Large intestine (tissue), 3 donors: ENCODE measurements around the gene BCAR1. TPM values are rescaled to one million over a fixed set of nuclear protein-coding genes. Genes with fewer than 3 reads are reported as not detected.
"Not testable (repeated sequence)": the region's sequence is repeated elsewhere in the genome, so short reads cannot be mapped to it uniquely, and the experiment has no call there.

Experiments
- DNase-seq, 2 donors: peaks; one replicate each; pipeline versions ENCODE4 v3.0.0 to v3.0.0-alpha.2; 2013
- H3K27ac ChIP-seq: one replicate; pipeline ENCODE4 v1.5.1; 2013; ENCODE audit warnings: low read length
- H3K27me3 ChIP-seq: 2 replicates; pipeline ENCODE4 v1.6.1; 2013; ENCODE audit warnings: low read length; ENCODE audit not compliant: control insufficient read depth, insufficient read depth
- H3K36me3 ChIP-seq: 2 replicates; pipeline ENCODE4 v1.6.1; 2013; ENCODE audit warnings: low read length; ENCODE audit not compliant: control insufficient read depth, insufficient read depth
- H3K4me1 ChIP-seq: one replicate; pipeline ENCODE4 v1.6.1; 2013; ENCODE audit warnings: low read length; ENCODE audit not compliant: control insufficient read depth, insufficient read depth
- H3K4me3 ChIP-seq: one replicate; pipeline ENCODE4 v1.5.1; 2013; ENCODE audit warnings: low read length
- H3K9me3 ChIP-seq: one replicate; pipeline ENCODE4 v1.6.1; 2013; ENCODE audit warnings: mild to moderate bottlenecking, low read depth, low read length, moderate library complexity; ENCODE audit not compliant: control insufficient read depth
- WGBS: methylation state at CpG from one replicate; pipeline ENCODE4 v1.1.5; 2013; ENCODE audit warnings: low lambda C conversion rate; ENCODE audit not compliant: insufficient coverage; 5-methylcytosine and 5-hydroxymethylcytosine counted together
- polyA plus RNA-seq: library from polyadenylated mRNA; unstranded; fragments of 120-200 nt; gene quantifications from one replicate; pipeline ENCODE4 v1.2.1, GENCODE V29; 2013

Gene BCAR1
- polyA plus RNA-seq, 1 donor: 58.6 TPM

DNA sequence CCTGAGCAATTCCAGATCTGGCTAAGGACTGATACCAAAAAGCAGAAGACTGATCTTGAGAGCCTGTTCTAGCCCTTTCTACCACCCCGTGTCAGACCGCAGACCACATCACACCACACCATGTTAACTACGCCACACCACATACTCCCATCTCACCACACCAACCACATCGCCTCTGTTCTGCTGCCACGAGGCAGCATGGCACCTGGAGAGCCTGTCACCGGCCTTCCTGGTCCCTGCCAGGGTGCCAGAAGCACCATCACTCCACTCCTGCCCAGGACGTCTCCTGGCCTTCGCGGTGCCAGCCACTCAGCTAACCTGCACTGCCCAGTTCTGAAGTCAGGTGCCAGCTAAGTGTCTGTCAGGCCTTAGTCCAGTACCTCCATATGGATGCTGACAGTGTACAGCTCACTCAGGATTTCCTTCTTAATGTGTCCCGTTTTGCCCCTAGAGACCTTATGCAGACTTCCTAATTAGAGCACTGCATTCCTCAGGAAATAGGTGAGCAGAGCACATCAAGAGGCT lies 37.2 kb upstream of the BCAR1 start:
- no peak for DNase-seq
- Histone ChIP-seq H3K27me3 (no peaks in the 10 kb centered on the region), H3K36me3 (peaks cover 42% of the 10 kb centered on the region), H3K27ac (no peak overlapping the region), H3K9me3 (no peaks in the 10 kb centered on the region), H3K4me1 (no peaks in the 10 kb centered on the region), H3K4me3 (no peak overlapping the region)
- WGBS: no CpG with 5 or more reads among the region's 10 CpGs

DNA sequence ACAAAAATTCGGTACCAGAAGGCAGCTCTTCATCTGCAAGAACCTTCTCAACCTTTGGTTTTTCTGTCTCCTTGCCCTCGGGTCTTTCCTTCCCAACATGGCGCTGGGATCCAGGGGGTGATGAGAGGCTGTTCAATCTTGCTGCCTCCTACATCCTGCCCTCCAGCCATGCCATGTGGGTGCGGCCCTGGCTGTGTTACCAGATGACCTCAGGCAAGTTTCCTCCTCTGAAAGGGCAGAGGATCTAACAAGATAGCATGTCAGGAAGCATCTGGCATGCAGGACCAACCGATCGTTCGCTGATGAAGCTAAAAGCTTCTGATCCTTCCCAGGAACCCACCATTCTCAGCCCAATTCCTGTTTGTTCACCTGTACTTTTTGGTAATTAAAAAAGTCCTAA lies 36.8 kb upstream of the BCAR1 start:
- H3K36me3 ChIP-seq: peaks cover 38% of the 10 kb centered on the region
- H3K27ac ChIP-seq: no peak overlapping the region
- H3K4me3 ChIP-seq: no peak overlapping the region

DNA sequence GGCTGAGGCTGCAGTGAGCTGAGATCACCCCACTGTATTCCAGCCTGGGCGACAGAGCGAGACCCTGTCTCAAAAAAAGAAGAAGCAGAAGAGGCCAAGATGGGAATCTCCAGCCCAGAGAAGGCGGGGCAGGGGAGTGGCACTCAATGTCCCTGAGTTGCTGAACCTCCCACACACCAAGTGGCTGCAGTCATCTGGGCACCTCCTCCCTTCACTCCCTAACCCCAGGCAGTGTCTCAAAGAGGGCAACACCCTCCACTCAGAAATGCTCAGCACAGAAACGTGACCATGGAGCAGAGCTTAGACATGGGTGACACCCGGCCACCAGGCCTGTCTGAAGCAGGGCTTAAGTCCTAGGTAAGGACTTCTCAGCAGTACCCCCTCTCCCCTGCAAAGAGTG lies 36.3 kb upstream of the BCAR1 start:
- peaks cover 34% of the 10 kb centered on the region for H3K36me3 ChIP-seq

More for the DNA sequence above, 36.8 kb upstream of the BCAR1 start:
- H3K4me1 ChIP-seq: no peaks in the 10 kb centered on the region
- no CpG with 5 or more reads among the region's 7 CpGs for WGBS
- no peaks in the 10 kb centered on the region for H3K27me3 ChIP-seq
- H3K9me3 ChIP-seq: no peaks in the 10 kb centered on the region
- DNase-seq: no peak

DNA sequence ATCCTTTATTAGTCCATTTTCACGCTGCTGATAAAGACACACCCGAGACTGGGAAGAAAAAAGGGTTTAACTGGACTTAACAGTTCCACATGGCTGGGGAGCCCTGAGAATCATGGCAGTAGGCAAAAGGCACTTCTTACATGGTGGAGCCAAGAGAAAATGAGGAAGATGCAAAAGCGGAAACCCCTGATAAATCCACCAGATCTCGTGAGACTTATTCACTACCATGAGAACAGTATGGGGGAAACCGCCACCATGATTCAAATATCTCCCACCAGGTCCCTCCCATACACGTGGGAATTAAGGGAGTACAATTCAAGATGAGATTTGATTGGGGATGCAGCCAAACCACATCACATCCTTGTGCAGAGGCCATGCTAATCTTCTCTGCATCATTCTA lies 35.0 kb upstream of the BCAR1 start:
- Histone ChIP-seq H3K4me3 (no peak overlapping the region), H3K36me3 (peaks cover 21% of the 10 kb centered on the region), H3K27ac (no peak overlapping the region), H3K27me3 (no peaks in the 10 kb centered on the region), H3K9me3 (no peaks in the 10 kb centered on the region), H3K4me1 (no peaks in the 10 kb centered on the region)
- no peak for DNase-seq
- WGBS: 100% methylated on average over 2 of the region's 6 CpGs

More for the DNA sequence above, 36.3 kb upstream of the BCAR1 start:
- no CpG with 5 or more reads among the region's 5 CpGs for WGBS
- DNase-seq: no peak
- no peak overlapping the region for H3K4me3 ChIP-seq
- no peak overlapping the region for H3K27ac ChIP-seq
- no peaks in the 10 kb centered on the region for H3K27me3 ChIP-seq
- no peaks in the 10 kb centered on the region for H3K4me1 ChIP-seq
- H3K9me3 ChIP-seq: no peaks in the 10 kb centered on the region

DNA sequence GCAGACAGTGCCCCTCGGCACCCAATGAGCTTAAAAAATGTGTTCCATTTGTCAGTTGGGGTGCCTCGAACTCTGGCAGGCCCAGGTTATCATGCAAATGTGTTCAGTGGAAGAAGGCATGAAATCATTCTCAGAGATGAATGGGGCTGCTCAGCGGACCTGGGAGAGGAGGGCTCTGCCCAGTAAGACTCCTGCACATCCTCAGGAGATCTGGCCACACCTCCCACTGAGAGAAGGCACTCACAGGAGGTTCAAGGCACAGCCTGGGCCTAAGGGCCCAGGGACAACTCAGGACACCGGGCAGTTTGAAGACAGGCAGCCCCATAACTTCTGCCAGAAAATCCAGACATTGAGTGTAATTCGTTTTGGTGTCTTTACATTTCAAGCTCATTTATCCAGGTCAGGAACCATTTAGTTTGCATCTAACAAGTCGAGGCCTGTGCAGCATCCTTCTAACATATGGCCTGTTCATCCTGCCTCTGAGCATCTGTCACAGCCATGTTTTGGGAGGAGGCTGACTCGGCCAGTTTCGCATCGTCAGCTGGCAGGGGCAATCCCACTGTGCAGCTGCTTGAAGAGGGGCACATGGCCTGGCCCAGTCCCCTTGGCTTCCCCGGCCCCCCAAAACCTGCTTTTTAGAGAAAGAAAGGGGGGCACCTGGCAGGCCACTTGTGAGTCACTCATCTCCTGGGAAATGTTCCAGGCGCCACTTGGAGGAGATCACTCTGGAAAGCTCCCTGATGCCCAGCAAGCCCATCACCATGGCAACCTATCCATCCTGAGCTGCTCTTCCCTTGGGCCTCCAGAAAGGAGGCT lies 31.2 kb upstream of the BCAR1 start:
- H3K4me3 ChIP-seq: no peak overlapping the region
- H3K4me1 ChIP-seq: no peaks in the 10 kb centered on the region
- H3K9me3 ChIP-seq: no peaks in the 10 kb centered on the region
- H3K27me3 ChIP-seq: no peaks in the 10 kb centered on the region
- WGBS: no CpG with 5 or more reads among the region's 11 CpGs
- no peak for DNase-seq
- H3K27ac ChIP-seq: no peak overlapping the region
- no peaks in the 10 kb centered on the region for H3K36me3 ChIP-seq

DNA sequence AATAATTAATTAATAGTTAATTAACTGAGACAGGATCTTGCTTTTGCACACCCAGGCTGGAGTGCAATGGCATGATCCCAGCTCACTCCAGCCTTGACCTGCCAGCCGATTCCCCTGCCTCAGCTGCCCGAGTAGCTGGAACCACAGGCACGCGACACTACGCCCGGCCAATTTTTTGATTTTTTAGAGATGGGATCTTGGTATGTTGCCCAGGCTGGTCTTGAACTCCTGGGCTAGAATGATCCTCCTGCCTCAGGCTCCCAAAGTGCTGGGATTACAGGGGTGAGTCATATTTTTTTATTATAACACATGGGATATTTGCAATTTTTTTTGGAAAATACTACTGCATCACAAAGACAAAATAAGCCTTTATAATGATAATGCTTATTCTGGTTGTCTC lies 30.4 kb upstream of the BCAR1 start:
- no peak for DNase-seq
- WGBS: no CpG with 5 or more reads among the region's 6 CpGs
- Histone ChIP-seq H3K27me3 (no peaks in the 10 kb centered on the region), H3K4me1 (no peaks in the 10 kb centered on the region), H3K4me3 (no peak overlapping the region), H3K36me3 (no peaks in the 10 kb centered on the region), H3K27ac (no peak overlapping the region), H3K9me3 (no peaks in the 10 kb centered on the region)

DNA sequence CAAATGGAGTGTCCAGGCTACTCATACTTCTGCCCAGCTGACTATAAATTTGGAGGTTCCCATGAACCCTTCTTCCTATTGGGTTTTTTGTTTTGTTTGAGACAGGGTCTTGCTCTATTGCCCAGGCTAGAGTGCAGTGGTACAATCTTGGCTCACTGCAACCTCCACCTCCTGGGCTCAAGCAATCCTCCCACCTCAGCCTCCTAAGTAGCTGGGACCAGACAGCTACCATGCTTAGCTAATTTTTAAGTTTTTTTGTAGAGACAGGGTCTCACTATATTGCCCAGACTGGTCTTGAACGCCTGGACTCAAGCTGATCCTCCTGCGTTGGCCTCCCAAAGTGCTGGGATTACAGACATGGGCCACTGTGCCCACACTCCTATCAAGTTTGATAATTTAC lies 29.6 kb upstream of the BCAR1 start:
- not testable (repeated sequence) for H3K4me1 ChIP-seq, H3K36me3 ChIP-seq, H3K9me3 ChIP-seq, H3K27ac ChIP-seq, H3K4me3 ChIP-seq, DNase-seq, H3K27me3 ChIP-seq
- WGBS: no CpG with 5 or more reads among the region's 2 CpGs

DNA sequence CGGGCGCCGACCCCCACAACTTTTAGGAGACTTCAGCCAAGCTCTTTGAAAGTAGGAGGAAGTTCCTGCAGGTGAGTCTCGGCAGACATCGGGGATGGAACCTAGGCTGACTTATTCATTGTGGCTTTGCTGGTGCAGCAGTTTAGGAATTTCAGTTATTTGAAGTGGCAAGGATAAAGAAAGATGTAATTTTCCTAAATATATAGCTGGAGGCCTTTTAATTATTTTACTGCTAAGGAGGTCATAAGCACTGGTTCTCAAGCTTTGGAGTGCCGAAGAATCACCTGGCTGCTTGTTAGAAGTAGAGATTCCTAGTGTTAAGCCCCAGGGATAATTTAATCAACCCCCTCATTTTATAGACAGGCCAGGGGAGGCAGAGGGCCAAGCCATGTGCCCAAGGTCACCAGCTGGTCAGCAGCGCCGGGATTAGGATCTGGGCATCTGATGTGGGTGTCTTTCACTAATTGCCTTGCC lies 28.9 kb upstream of the BCAR1 start:
- no peaks in the 10 kb centered on the region for H3K4me1 ChIP-seq
- WGBS: 90% methylated on average over 2 of the region's 8 CpGs
- DNase-seq: no peak
- H3K9me3 ChIP-seq: no peaks in the 10 kb centered on the region
- no peak overlapping the region for H3K4me3 ChIP-seq
- H3K27me3 ChIP-seq: no peaks in the 10 kb centered on the region
- H3K36me3 ChIP-seq: no peaks in the 10 kb centered on the region
- no peak overlapping the region for H3K27ac ChIP-seq

DNA sequence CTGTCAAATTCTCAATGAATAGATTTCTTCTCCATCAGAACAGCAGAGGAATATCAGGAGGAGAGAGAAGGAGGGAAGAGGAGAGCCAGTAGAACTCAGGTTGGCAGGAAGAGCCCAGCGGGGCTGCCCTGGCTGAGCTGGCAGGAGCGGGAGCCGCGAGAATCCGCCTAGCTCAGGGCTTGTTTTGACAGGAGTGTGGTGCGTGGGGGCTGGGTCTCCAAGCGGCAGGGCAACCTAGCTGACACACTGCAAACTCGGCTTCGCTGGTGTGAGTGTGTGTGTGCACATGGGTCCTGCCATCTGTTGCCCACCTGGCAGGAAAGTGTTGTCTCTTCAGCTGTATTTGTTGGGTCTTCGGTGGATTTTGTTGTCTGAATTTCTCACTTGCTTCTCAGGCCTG lies 27.9 kb upstream of the BCAR1 start:
- no peak for DNase-seq
- no CpG with 5 or more reads among the region's 10 CpGs for WGBS
- Histone ChIP-seq H3K36me3 (no peaks in the 10 kb centered on the region), H3K4me1 (no peaks in the 10 kb centered on the region), H3K4me3 (no peak overlapping the region), H3K9me3 (no peaks in the 10 kb centered on the region), H3K27me3 (no peaks in the 10 kb centered on the region), H3K27ac (no peak overlapping the region)

DNA sequence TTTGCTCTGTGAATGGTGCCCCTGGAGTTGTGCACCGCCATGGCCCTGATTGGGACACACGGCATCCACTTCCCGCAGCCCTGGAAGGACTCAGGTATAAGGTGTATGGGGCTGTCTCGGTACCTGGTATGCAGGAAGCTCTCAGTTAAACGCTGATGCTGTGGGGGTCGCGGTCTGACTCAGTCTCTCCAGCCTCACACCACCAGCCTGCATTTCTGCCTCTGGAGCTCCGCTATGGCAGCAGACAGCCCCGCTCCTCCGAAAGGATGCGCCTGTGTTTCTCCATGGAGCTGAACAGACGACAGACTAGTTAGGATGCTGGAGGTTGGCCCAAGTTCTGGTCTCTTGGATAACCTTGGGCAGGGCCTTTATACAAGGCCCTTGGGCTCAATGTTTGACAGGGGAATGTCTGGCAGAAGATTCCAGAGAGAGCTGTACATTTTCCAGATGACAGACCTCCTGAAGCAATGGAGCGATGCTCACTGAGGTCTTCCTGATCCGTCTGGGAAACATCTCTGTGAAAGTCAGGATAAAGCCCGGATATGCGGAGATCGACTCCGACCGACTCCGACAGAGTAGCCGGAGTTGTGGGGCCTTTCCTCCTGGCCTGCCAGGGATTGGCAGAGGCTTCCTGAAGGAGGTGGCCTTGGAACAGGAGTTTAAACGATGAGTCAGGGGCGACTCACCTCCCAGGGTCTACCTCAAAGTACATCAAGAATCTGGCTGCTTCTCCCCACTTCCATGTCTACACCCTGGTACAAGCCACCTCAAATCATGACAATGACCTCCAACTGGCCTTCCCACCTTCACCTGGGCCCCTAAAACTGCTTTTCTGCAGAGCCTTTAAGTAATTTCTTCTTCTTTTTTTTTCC lies 21.9 kb upstream of the BCAR1 start:
- Histone ChIP-seq H3K27ac (no peak overlapping the region), H3K36me3 (no peaks in the 10 kb centered on the region), H3K27me3 (no peaks in the 10 kb centered on the region), H3K4me1 (peaks cover under 1% of the 10 kb centered on the region), H3K4me3 (no peak overlapping the region), H3K9me3 (no peaks in the 10 kb centered on the region)
- DNase-seq: no peak
- no CpG with 5 or more reads among the region's 23 CpGs for WGBS
